Brain pericyte (primary cell): ENCODE measurements around the gene OR4C46.
"Not testable (repeated sequence)": the region's sequence is repeated elsewhere in the genome, so short reads cannot be mapped to it uniquely, and the experiment has no call there.

Experiments
- DNase-seq: peaks from one replicate; pipeline ENCODE4 v3.0.0-alpha.2; 2012; ENCODE audit warnings: low read depth, low spot score

The OR4C46 gene

DNA sequence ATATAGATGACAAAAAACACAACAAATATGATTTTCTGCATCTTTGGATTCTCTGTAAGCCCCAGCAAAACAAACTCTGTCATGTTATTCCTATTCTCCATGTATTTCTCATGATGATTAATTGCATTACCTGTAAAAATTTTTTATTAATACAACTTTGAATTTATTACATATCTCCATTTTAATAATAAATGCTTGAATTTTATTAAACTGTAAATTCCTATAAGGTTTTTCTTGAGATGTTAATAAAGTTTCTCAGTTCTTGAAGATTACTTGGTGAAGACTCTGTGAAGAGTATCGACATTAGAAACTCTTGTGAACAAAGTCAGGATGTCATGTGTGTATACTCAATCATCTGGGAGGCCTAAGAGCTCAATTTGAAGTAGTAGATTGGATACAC, at the start of gene OR4C46:
OR4C46 (minus strand) TSS at position 101 of the 400 bp plus-strand sequence; CDS start at position 101, 0 bp downstream.
- no peak for DNase-seq

DNA sequence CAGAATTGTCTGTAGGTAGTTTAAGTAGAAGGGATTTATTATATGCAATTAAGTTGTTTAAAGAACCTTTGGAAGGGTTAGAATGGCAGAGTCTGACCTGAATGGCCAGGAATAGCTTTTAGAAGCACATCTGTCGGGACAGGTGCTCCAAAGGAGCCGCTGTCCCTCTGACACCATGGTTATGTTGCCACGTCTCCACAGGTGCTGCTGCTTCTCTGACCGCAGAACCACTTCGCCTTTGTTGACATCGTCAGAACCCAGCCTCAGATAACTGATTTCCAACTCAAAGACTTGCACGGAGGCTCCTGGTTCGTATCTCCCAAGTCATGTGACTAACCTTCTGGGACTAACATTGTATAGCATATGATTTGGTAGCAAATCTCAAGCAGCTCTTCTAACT, 41.8 kb upstream of the OR4C46 start:
- DNase-seq = not testable (repeated sequence)

DNA sequence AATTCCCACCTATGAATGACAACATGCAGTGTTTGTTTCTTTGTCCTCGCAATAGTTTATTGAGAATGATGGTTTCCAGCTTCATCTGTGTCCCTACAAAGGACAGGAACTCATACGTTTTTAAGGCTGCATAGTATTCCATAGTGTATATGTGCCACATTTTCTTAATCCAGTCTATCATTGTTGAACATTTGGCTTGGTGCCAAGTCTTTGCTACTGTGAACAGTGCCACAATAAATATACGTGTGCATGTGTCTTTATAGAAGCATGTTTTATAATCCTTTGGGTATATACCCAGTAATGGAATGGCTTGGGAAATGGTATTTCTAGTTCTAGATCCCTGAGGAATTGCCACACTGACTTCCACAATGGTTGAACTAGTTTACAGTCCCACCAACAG, 42.4 kb downstream of the OR4C46 start:
- DNase-seq = not testable (repeated sequence)

DNA sequence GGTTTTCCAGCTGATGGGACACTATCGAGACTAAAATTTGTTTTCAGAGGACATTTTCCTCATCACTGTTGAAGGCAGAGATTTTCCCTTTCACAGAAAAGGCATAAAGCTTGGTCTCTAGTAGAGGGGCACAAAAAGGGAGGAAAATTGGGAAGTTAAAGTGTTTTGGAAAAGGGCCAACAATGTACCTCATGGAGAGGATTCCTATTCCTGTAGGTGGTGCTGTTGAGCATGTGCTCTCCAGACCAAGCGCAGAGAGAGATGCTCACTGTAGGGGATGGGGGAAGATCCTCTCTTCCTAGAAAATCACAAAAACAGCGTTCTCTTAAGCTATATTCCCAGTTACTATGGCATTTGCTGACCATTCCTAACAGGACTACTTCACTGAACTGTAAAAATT, 44.9 kb downstream of the OR4C46 start:
- no peak for DNase-seq

DNA sequence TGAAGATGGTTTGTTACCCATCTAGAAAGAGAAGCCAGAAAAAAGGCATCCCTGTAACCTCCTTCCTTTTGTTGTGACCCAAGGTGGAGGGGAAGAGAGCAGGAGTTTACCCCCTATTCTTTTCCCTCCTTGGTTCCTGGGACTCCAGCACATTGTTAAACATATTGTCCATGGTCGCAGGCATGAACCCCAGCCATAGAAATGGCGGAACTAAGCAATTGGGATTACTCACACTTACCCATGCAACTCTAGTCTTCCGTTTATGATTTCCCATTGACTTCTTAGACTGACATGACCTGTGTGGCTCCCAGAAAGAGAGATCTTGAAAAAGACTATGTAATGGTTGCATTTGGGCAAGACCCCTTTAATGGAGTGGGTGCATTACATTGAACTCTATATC, 45.4 kb downstream of the OR4C46 start:
- DNase-seq = no peak
